ENCODE measurements around the gene GRK6. TPM values are rescaled to one million over a fixed set of nuclear protein-coding genes. Genes with fewer than 3 reads are reported as not detected.

GRK6 gene
- total and polyA plus RNA-seq, 12 donors = 6.7 to 22.9 (median 15.2) TPM

- Histone ChIP-seq H3K4me1 (peaks cover 0 to 25% (median 0%) of the 10 kb centered on the region in 9 donors), H3K27ac (no peak overlapping the region), H3K9me3 (no peaks in the 10 kb centered on the region), H3K4me3 (no peak overlapping the region), H3K27me3 (peaks cover 0 to 57% (median 25%) of the 10 kb centered on the region in 7 donors), H3K36me3 (no peaks in the 10 kb centered on the region)
- WGBS, 2 donors = 67 to 76% methylated on average over 10 to 11 of the region's 11 CpGs
- intact Hi-C loops (cut with DNase I) = loop anchor here in 4 of 10 donors (5.0 to 10.0 kb wide), 3 partner anchors 68 to 271 kb away; no protein-coding TSS in a partner anchor
- no peak for TF ChIP-seq CTCF (IDR thresholded peaks at IDR 0.05)
- DNase-seq (no peak), ATAC-seq (no peak)
Observed at GRCh38 chr5:177385720-177386119, 40.8 kb upstream of the GRK6 start.

GRCh38 chr5:177386542-177386941 is 39.9 kb upstream of the GRK6 start:
- WGBS, 2 donors = 89 to 91% methylated on average over 8 of the region's 8 CpGs
- Histone ChIP-seq H3K4me1 (peaks cover 0 to 26% (median 0%) of the 10 kb centered on the region in 9 donors), H3K36me3 (no peaks in the 10 kb centered on the region), H3K4me3 (no peak overlapping the region), H3K9me3 (no peaks in the 10 kb centered on the region), H3K27me3 (peaks cover 0 to 50% (median 18%) of the 10 kb centered on the region in 7 donors), H3K27ac (no peak overlapping the region)
- intact Hi-C loops (cut with DNase I) = loop anchor here in 4 of 10 donors (5.0 to 10.0 kb wide), 3 partner anchors 69 to 272 kb away; no protein-coding TSS in a partner anchor
- ATAC-seq = no peak
- no peak for TF ChIP-seq CTCF (IDR thresholded peaks at IDR 0.05)
- no peak for DNase-seq

GRCh38 chr5:177387405-177387804 is 39.1 kb upstream of the GRK6 start:
- ATAC-seq (no peak), DNase-seq (no peak)
- Histone ChIP-seq H3K27ac (no peak overlapping the region), H3K9me3 (no peaks in the 10 kb centered on the region), H3K27me3 (peaks cover 0 to 46% (median 18%) of the 10 kb centered on the region in 7 donors), H3K4me3 (no peak overlapping the region), H3K4me1 (peaks cover 0 to 26% (median 0%) of the 10 kb centered on the region in 9 donors), H3K36me3 (no peaks in the 10 kb centered on the region)
- TF ChIP-seq CTCF (IDR thresholded peaks at IDR 0.05) = no peak
- intact Hi-C loops (cut with DNase I) = loop anchor here in 4 of 10 donors (5.0 to 10.0 kb wide), 3 partner anchors 70 to 273 kb away; no protein-coding TSS in a partner anchor
- 84 to 87% methylated on average over 14 of the region's 14 CpGs for WGBS, 2 donors

GRCh38 chr5:177388521-177389052 is 37.9 kb upstream of the GRK6 start:
- H3K9me3 ChIP-seq = no peaks in the 10 kb centered on the region
- H3K27ac ChIP-seq = peak overlapping the region in 1 of 10 donors; percentile 31
- 88% methylated on average over 10 of the region's 10 CpGs for WGBS, 2 donors
- no peak for TF ChIP-seq CTCF (IDR thresholded peaks at IDR 0.05)
- peaks cover 0 to 42% (median 14%) of the 10 kb centered on the region in 7 donors for H3K27me3 ChIP-seq
- intact Hi-C loops (cut with DNase I) = loop anchor here in 4 of 10 donors (5.0 to 10.0 kb wide), 3 partner anchors 71 to 274 kb away; no protein-coding TSS in a partner anchor
- H3K4me1 ChIP-seq = peaks cover 0 to 30% (median 0%) of the 10 kb centered on the region in 9 donors
- H3K4me3 ChIP-seq = no peak overlapping the region
- no peak for ATAC-seq
- H3K36me3 ChIP-seq = no peaks in the 10 kb centered on the region
- DNase-seq = no peak

All from heart right ventricle (tissue), 16 donors.